ENCODE measurements around the gene MTTP.
A peak's percentile ranks its signal among the peaks of the same experiment; 100 is the strongest.

The MTTP gene

GRCh38 chr4:99615170-99615820 is 40.7 kb downstream of the MTTP start:
- 0 out of 2 replicates have a peak, but pooled peaks have one; percentile 5 for TF ChIP-seq RAD21 (IDR thresholded peaks at IDR 0.05; ENCODE audit: low read depth)
- TF ChIP-seq FOXM1 (IDR thresholded peaks at IDR 0.05; ENCODE audit: borderline replicate concordance, low read depth), result no peak
- no peak for TF ChIP-seq EGR1 (IDR thresholded peaks at IDR 0.05)

DNA sequence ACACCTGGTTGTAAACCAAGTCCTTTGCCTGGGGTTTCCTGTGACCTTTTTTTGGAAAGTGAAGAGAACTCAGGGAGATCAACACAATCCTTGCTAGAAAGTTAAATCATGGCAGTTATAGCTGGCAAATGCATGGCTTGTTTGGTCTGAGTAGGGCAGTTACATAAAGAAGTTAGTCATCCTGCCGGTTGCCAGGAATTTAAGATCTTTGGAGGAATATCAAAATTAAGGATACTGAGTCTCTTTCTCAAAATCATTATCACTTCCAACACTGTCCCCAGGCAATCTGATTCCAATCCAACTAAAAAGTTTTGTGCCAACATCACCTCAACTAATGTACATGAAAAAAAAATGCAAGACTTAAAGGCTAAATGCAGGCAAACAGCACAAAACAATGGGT is 42.8 kb downstream of the MTTP start:
- no peak for TF ChIP-seq TAF1 (IDR thresholded peaks at IDR 0.05; ENCODE audit: low read depth)
- no peak for TF ChIP-seq CREB1 (IDR thresholded peaks at IDR 0.05; ENCODE audit: low read depth)
- no peak for TF ChIP-seq MAX (IDR thresholded peaks at IDR 0.05)
- TF ChIP-seq EP300 (IDR thresholded peaks at IDR 0.05; ENCODE audit: borderline replicate concordance), result no peak
- TF ChIP-seq ZBTB7A (IDR thresholded peaks at IDR 0.05; ENCODE audit: low read depth), result no peak
- TF ChIP-seq RAD21 (IDR thresholded peaks at IDR 0.05; ENCODE audit: low read depth), result no peak
- no peak for TF ChIP-seq EGR1 (IDR thresholded peaks at IDR 0.05)
- no peak for TF ChIP-seq TEAD4 (IDR thresholded peaks at IDR 0.05)
- no peak for TF ChIP-seq FOXM1 (IDR thresholded peaks at IDR 0.05; ENCODE audit: borderline replicate concordance, low read depth)
- no peak for TF ChIP-seq CEBPB (IDR thresholded peaks at IDR 0.05)
- TF ChIP-seq YY1 (IDR thresholded peaks at IDR 0.05; ENCODE audit: low read depth), result no peak
- TF ChIP-seq, protein P1, sequence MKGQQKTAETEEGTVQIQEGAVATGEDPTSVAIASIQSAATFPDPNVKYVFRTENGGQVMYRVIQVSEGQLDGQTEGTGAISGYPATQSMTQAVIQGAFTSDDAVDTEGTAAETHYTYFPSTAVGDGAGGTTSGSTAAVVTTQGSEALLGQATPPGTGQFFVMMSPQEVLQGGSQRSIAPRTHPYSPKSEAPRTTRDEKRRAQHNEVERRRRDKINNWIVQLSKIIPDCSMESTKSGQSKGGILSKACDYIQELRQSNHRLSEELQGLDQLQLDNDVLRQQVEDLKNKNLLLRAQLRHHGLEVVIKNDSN (IDR thresholded peaks at IDR 0.05), result no peak

DNA sequence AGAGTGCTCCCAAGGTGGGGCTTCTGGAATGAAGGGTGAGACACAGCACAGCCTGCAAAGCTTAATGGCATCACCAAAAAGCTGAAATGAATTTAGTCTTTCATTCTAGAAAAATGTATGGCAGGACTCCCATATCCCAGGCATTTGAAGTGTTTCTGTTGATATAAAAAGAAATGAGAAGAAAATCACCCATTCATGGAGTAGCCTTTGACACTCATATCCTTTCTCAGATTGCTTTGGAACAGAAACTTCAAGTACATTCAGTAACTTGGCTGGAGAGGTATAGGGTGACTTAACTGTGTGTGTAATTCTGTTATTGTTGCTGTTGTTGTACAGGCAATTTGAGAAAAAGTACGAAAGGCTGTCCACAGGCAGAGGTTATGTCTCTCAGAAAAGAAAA is 47.7 kb downstream of the MTTP start:
- TF ChIP-seq MAX (IDR thresholded peaks at IDR 0.05) (no peak), RAD21 (IDR thresholded peaks at IDR 0.05; ENCODE audit: low read depth) (no peak), TCF12 (IDR thresholded peaks at IDR 0.05; ENCODE audit: low read depth) (no peak), CREB1 (IDR thresholded peaks at IDR 0.05; ENCODE audit: low read depth) (no peak), TEAD4 (IDR thresholded peaks at IDR 0.05) (no peak), EGR1 (IDR thresholded peaks at IDR 0.05) (no peak), YY1 (IDR thresholded peaks at IDR 0.05; ENCODE audit: low read depth) (no peak), ZBTB7A (IDR thresholded peaks at IDR 0.05; ENCODE audit: low read depth) (no peak), EP300 (IDR thresholded peaks at IDR 0.05; ENCODE audit: borderline replicate concordance) (no peak), TAF1 (IDR thresholded peaks at IDR 0.05; ENCODE audit: low read depth) (no peak), FOXM1 (IDR thresholded peaks at IDR 0.05; ENCODE audit: borderline replicate concordance, low read depth) (no peak), NFIC (IDR thresholded peaks at IDR 0.05) (no peak), CEBPB (IDR thresholded peaks at IDR 0.05) (no peak)
- TF ChIP-seq, protein P1 (IDR thresholded peaks at IDR 0.05), result no peak
- TF ChIP-seq, protein P2, sequence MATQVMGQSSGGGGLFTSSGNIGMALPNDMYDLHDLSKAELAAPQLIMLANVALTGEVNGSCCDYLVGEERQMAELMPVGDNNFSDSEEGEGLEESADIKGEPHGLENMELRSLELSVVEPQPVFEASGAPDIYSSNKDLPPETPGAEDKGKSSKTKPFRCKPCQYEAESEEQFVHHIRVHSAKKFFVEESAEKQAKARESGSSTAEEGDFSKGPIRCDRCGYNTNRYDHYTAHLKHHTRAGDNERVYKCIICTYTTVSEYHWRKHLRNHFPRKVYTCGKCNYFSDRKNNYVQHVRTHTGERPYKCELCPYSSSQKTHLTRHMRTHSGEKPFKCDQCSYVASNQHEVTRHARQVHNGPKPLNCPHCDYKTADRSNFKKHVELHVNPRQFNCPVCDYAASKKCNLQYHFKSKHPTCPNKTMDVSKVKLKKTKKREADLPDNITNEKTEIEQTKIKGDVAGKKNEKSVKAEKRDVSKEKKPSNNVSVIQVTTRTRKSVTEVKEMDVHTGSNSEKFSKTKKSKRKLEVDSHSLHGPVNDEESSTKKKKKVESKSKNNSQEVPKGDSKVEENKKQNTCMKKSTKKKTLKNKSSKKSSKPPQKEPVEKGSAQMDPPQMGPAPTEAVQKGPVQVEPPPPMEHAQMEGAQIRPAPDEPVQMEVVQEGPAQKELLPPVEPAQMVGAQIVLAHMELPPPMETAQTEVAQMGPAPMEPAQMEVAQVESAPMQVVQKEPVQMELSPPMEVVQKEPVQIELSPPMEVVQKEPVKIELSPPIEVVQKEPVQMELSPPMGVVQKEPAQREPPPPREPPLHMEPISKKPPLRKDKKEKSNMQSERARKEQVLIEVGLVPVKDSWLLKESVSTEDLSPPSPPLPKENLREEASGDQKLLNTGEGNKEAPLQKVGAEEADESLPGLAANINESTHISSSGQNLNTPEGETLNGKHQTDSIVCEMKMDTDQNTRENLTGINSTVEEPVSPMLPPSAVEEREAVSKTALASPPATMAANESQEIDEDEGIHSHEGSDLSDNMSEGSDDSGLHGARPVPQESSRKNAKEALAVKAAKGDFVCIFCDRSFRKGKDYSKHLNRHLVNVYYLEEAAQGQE (IDR thresholded peaks at IDR 0.05; ENCODE audit: low read depth), result no peak

GRCh38 chr4:99624141-99624719 is 49.6 kb downstream of the MTTP start:
- TF ChIP-seq NFIC (IDR thresholded peaks at IDR 0.05) (no peak), EP300 (IDR thresholded peaks at IDR 0.05; ENCODE audit: borderline replicate concordance) (no peak), MAX (IDR thresholded peaks at IDR 0.05) (no peak), ZBTB7A (IDR thresholded peaks at IDR 0.05; ENCODE audit: low read depth) (no peak), FOXM1 (IDR thresholded peaks at IDR 0.05; ENCODE audit: borderline replicate concordance, low read depth) (no peak), TCF12 (IDR thresholded peaks at IDR 0.05; ENCODE audit: low read depth) (no peak), TAF1 (IDR thresholded peaks at IDR 0.05; ENCODE audit: low read depth) (no peak), YY1 (IDR thresholded peaks at IDR 0.05; ENCODE audit: low read depth) (no peak), CEBPB (IDR thresholded peaks at IDR 0.05) (no peak), RAD21 (IDR thresholded peaks at IDR 0.05; ENCODE audit: low read depth) (no peak), EGR1 (IDR thresholded peaks at IDR 0.05) (no peak), CREB1 (IDR thresholded peaks at IDR 0.05; ENCODE audit: low read depth) (no peak), TEAD4 (IDR thresholded peaks at IDR 0.05) (no peak)
- TF ChIP-seq, protein P1 (IDR thresholded peaks at IDR 0.05), result no peak
- TF ChIP-seq, protein P2 (IDR thresholded peaks at IDR 0.05; ENCODE audit: low read depth), result no peak

GRCh38 chr4:99625369-99625768 is 50.7 kb downstream of the MTTP start:
- no peak for TF ChIP-seq YY1 (IDR thresholded peaks at IDR 0.05; ENCODE audit: low read depth)
- TF ChIP-seq CEBPB (IDR thresholded peaks at IDR 0.05), result no peak
- no peak for TF ChIP-seq RAD21 (IDR thresholded peaks at IDR 0.05; ENCODE audit: low read depth)
- no peak for TF ChIP-seq CREB1 (IDR thresholded peaks at IDR 0.05; ENCODE audit: low read depth)
- TF ChIP-seq FOXM1 (IDR thresholded peaks at IDR 0.05; ENCODE audit: borderline replicate concordance, low read depth), result no peak
- no peak for TF ChIP-seq TEAD4 (IDR thresholded peaks at IDR 0.05)
- TF ChIP-seq TAF1 (IDR thresholded peaks at IDR 0.05; ENCODE audit: low read depth), result no peak
- no peak for TF ChIP-seq ZBTB7A (IDR thresholded peaks at IDR 0.05; ENCODE audit: low read depth)
- TF ChIP-seq EGR1 (IDR thresholded peaks at IDR 0.05), result no peak
- no peak for TF ChIP-seq NFIC (IDR thresholded peaks at IDR 0.05)
- TF ChIP-seq, protein P1 (IDR thresholded peaks at IDR 0.05), result no peak
- no peak for TF ChIP-seq TCF12 (IDR thresholded peaks at IDR 0.05; ENCODE audit: low read depth)
- no peak for TF ChIP-seq MAX (IDR thresholded peaks at IDR 0.05)
